Measurements from ENCODE around the gene TRPV5. TPM values are rescaled to one million over a fixed set of nuclear protein-coding genes. Genes with fewer than 3 reads are reported as not detected.

Gene TRPV5
- total and polyA plus RNA-seq, 2 donors (not counting 3 experiments of a cell fraction or from before 2014, with no cell fraction given) = not detected

- no peak overlapping the region for H3K4me2 ChIP-seq (ENCODE audit: insufficient read depth, low read length)
- TF ChIP-seq POLR2A (IDR thresholded peaks at IDR 0.05; ENCODE audit: low read depth, low read length) (no peak), MAX (IDR thresholded peaks at IDR 0.05; ENCODE audit: insufficient read depth, insufficient read length) (no peak), FOS (IDR thresholded peaks at IDR 0.05; ENCODE audit: borderline replicate concordance, insufficient read depth, low read length) (no peak), POLR2AphosphoS5 (IDR thresholded peaks at IDR 0.05; ENCODE audit: insufficient read depth, low read depth, low read length) (no peak), GATA2 (IDR thresholded peaks at IDR 0.05; ENCODE audit: insufficient read depth, insufficient read length, low read depth, low read length) (no peak), MYC (IDR thresholded peaks at IDR 0.05; ENCODE audit: low read depth, low read length) (no peak), JUN (IDR thresholded peaks at IDR 0.05; ENCODE audit: borderline replicate concordance, insufficient read depth, insufficient read length, low read depth) (no peak), CTCF (IDR thresholded peaks at IDR 0.05; ENCODE audit: extremely low read depth in 1 of 2, insufficient read depth in 1 of 2, low read depth in 1 of 2, low read length in 2 of 2) (no peak), EZH2 (IDR thresholded peaks at IDR 0.05; ENCODE audit: borderline replicate concordance, low read depth, low read length, severe bottlenecking) (no peak)
- DNase-seq (ENCODE audit: low read depth, low spot score) (no peak), FAIRE-seq (no peak)
- no peak overlapping the region for H3K4me3 ChIP-seq (replicated peaks in 1 of 3; ENCODE audit: insufficient read depth in 1 of 3, low read depth in 1 of 3, low read length in 3 of 3)
- no peaks in the 10 kb centered on the region for H3K79me2 ChIP-seq (ENCODE audit: control insufficient read depth, insufficient read depth, low read length)
- dilution Hi-C loops (cut with MboI; ENCODE audit: extremely low pct_ligation_motif_present, low sequenced_read_pairs) = no loop called here
- intact Hi-C loops (cut with micrococcal nuclease) = no loop called here
- POLR2A ChIA-PET = no interaction called here
- no peak overlapping the region for H2AFZ ChIP-seq (ENCODE audit: low read depth, low read length)
- no TSS peak for BruUV-seq (replicated peaks)
- H3K4me1 ChIP-seq (ENCODE audit: control insufficient read depth, extremely low read depth, insufficient read depth, low read length) = no peaks in the 10 kb centered on the region
- no peaks in the 10 kb centered on the region for H3K36me3 ChIP-seq (ENCODE audit: control insufficient read depth in 2 of 2, extremely low read depth in 1 of 2, insufficient read depth in 2 of 2, low read length in 2 of 2)
- H3K9ac ChIP-seq (replicated peaks; ENCODE audit: extremely low read depth, insufficient read depth, low read length) = no peak overlapping the region
- no peaks in the 10 kb centered on the region for H3K9me3 ChIP-seq (replicated peaks; ENCODE audit: control insufficient read depth, insufficient read depth, low read length)
- no peaks in the 10 kb centered on the region for H4K20me1 ChIP-seq (replicated peaks; ENCODE audit: control insufficient read depth, extremely low read depth, insufficient read depth, low read length)
- CTCF ChIA-PET = no interaction called here
- H3K27ac ChIP-seq (ENCODE audit: insufficient read depth, low read depth, low read length) = no peak overlapping the region
- H3K27me3 ChIP-seq (ENCODE audit: control insufficient read depth in 2 of 2, insufficient read depth in 2 of 2, low read length in 2 of 2) = no peaks in the 10 kb centered on the region
- H3K9me1 ChIP-seq (replicated peaks; ENCODE audit: control insufficient read depth, extremely low read depth, insufficient read depth, low read length) = no peaks in the 10 kb centered on the region
Observed at GRCh38 chr7:142943706-142944268, 10.2 kb upstream of the TRPV5 start.
